GM19438 (cell line): Measurements from ENCODE around the gene E2F3.

Experiments used
- ATAC-seq: cut with Tn5 transposase; IDR thresholded peaks from one replicate; pipeline ENCODE4 v1.9.1; 2021; ENCODE audit warnings: low read depth; ENCODE audit not compliant: unreplicated experiment

The E2F3 gene

GRCh38 chr6:20426177-20427082 lies 24.8 kb downstream of the E2F3 start:
- no peak for ATAC-seq

GRCh38 chr6:20427856-20428255 lies 26.2 kb downstream of the E2F3 start:
- peak; percentile 82 for ATAC-seq

DNA sequence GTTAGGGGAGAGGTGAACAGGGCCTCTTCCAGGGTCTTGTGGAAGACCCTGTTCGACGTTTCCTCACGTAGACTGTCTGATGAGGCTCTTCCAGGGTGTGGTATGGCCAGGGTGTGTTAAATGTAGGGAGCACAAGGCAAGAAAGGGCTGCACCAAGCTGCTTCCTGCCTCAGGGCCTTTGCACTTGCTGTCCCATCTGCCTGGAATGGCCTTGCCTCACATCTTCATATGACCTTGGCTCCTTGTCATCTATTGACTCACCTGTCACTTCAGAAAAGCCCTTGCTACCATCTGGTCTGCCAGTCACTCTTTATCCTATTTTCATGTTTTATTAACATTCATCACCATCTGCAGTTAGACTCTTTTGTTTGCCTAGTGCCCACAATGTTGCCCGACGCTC lies 31.0 kb downstream of the E2F3 start:
- ATAC-seq = no peak

DNA sequence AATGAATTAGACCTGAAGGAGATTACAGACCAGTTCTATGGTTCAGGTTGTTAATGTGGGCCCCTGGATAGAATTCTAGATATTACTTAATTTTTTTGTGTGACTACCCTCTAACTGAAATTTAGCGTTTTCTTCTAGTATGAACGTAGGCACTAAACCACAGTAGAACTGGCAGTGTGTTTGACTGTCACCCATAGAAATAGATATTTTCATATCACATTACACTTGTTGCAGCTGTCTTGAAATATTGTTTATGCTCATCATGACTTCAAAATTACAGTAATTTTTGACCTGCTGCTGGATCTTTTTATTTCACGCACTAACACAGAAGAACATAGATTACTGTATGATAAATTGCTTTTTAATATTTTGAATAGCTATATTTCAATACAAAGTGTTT lies 31.6 kb downstream of the E2F3 start:
- no peak for ATAC-seq

DNA sequence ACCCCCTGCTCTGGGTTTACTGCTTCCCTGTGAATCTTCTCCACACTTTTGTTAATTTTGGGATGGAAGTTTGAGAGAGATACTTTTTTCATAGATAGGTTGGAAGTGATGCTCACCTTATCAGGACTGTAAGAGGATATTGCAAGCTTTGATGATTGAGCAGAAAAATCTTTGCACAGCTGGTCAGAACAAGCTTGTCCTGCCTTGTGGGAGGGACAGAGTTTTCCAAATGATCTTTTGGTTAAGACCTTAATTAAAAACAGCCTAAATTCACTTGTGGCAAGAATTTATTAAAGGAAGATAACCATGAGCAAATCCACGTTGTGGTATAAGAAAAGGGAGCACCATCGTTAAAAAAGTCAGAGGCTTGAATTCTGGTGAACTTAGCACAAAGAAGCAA lies 32.2 kb downstream of the E2F3 start:
- ATAC-seq = no peak

DNA sequence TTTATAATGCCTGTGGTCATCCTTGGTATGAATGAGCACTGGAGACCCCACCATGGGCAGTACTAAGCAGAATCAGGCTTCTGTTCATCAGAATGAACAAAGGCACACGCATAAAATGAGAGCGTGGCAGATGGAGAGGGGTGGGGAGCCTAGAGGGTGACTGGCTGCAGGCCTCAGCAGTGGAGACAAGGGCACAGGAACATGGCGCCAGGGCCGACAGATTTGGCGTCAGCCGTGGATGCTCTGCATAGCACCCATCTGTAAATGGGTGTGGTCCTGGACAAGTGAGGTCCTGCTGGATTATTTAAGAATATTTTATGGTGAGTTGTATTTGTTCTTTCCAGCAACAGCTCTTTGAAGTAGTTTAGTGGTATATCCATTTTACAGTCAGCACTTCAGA lies 33.1 kb downstream of the E2F3 start:
- no peak for ATAC-seq

GRCh38 chr6:20436719-20437118 lies 35.0 kb downstream of the E2F3 start:
- ATAC-seq = no peak

- no peak for ATAC-seq
Measured at GRCh38 chr6:20437639-20438038, 36.0 kb downstream of the E2F3 start.

DNA sequence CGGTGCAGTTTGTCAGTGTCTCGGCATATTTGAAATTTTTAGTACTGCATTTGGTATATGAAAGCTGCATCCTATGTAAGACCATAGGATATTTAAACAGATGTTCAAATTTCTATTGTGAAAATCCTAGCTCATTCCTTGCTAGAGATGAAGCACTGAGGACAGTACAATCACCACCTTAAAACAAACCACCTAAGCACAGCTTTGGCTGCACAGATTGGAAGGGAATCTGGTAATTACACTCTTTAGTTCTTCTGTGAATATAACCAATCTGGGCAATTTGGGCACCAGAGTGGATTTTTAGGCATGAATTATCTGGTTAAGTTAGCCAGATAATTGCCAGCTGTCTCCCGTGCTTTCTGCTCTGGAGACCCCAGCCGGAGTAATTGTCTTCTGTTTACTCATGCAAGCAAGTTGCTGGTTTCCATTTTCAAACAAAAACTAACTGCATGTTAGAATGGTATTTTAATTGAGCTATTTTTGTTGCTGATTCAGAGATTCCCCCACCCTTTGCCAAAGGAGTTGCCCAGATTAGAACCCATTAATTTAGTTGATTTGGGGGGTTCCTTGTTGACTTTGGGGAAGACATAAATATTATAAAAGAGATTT lies 36.9 kb downstream of the E2F3 start:
- ATAC-seq = no peak

GRCh38 chr6:20439558-20439957 lies 37.9 kb downstream of the E2F3 start:
- no peak for ATAC-seq

- no peak for ATAC-seq
Measured at GRCh38 chr6:20440296-20440695, 38.6 kb downstream of the E2F3 start.

DNA sequence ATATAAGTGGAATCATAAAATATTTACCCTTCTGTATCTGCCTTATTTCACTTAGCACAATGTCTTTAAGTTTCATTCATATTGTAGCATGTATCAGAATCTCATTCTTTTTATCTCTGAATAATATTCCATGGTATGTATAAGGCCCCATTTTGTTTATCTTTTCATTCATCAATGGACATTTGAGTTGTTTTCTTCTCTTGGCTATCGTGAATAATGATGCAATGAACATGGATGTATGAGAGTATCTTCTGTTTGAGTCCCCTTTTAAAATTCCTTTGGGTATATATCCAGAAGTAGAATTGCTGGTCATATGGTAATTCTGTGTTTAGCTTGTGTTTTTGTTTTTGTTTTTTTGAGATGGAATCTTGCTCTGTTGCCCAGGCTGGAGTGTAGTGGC lies 39.6 kb downstream of the E2F3 start:
- ATAC-seq = no peak

- no peak for ATAC-seq
Measured at GRCh38 chr6:20441921-20442320, 40.2 kb downstream of the E2F3 start.

DNA sequence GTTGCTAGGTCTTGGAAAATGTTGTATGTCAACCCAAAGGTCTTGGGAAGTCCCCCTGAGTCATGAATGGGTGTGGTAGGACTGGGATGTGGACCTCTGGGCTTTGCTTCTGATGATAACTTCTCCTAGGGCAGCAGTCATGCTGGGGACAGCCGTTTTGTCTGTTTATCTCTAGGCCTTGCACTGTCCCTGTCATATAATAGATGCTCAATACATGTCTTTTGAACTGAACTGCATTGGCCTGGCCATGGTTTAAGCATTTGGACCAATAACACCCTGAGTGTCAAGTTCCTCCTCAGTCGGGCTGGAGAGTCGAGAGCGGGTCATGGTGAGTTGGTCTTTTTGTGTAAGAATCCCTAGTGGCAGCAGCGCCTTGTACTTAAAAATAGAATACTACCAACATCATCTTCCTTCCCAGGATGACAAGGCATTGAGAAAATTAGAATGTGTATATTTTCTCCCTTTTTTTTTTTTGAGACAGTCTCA lies 43.1 kb downstream of the E2F3 start:
- no peak for ATAC-seq

GRCh38 chr6:20447157-20447556 lies 45.5 kb downstream of the E2F3 start:
- ATAC-seq = no peak

- no peak for ATAC-seq
Measured at GRCh38 chr6:20447581-20448132, 46.0 kb downstream of the E2F3 start.

DNA sequence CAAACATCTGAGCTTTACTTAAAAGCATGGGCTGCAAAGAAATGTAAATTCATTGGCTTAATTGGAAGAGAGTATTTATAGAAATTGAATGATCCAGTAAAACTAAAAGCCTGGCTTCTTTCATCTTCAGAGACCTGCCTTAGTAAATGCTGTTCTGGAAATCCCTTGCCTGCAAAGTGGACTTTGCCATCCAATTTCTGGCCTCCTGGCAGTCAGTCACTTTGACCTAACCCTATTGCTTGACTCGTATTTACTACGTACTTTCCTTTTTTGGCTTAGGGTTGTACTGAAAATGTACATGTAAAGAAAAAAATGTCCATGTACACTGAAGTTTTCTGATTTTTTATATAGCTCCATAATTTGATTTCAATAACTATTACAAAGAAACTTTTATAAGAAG lies 47.1 kb downstream of the E2F3 start:
- no peak for ATAC-seq

- no peak for ATAC-seq
Measured at GRCh38 chr6:20454204-20454824, 52.6 kb downstream of the E2F3 start.

DNA sequence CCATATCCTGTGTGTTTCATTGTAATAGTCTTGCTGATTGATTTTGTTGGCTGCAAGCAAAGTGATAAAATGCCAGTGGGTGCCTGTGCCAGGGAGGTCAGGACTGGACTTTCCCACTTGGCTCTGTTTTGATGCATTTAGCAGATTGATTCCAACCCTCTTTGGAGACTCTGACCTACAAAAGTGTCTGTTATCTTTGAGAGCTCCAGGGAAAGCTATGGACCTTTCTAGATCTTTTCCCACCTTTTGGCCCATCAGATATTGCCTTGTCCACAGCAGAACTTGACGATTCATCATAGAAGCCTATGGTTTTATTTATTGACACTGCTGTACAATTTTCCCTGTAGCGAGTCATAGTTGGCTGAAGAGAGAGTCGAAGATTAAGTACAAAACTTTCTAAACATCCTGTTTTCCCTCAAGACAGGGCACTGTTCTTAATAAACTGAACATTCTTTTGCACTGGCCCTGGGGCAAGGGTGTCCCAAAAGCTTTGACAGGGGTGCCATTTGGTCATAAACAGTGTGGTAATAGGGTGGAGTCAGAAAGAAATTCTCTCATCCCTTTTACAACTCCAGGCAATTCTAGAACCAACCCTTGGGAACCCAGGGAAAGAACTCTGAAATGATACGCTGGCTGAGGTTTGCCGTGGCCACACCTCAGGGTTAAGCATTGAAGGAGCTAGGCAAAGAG lies 53.7 kb downstream of the E2F3 start:
- no peak for ATAC-seq

- no peak for ATAC-seq
Measured at GRCh38 chr6:20458027-20458894, 56.6 kb downstream of the E2F3 start.
